ENCODE results near the gene GPR132. TPM values are rescaled to one million over a fixed set of nuclear protein-coding genes. Genes with fewer than 3 reads are reported as not detected.

GPR132 gene
- total and polyA plus RNA-seq, 2 experiments from 2014 or later, result 0.14 TPM; not detected in 1

DNA sequence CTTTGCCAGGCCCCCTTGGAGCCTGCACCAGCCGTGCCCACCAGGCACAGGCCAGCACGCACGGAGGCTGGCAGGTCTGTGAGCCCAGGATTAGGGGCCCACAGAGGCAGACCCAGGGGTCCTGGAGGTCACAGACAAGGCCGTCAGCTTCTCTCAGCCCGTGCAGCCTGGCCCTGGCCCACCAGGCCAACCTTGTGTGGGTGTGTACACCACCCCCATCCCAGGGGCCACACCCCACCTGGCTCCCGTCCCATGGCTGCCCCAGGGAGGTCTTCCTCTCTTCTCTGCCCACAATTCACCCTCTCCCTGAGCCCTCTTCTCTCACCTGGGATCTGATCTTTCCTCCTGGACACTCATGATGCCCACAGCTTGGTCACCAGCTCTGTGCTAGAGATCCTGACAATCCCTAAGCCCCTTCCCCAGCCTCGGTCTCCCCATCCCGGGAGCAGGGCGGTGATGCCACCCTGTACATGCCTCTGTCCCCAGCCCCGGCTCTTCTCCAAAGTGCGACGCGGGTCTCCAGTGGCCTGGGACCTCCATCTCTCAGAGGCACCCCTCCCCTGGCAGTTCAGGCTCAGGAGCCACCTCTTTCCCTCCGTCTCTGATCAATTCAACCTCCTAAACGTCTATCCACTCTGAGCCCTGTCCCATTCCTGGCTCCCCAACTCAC lies 31.1 kb upstream of the GPR132 start:
- Histone ChIP-seq H3K79me2 (replicated peaks; ENCODE audit: insufficient read depth) (no peaks in the 10 kb centered on the region), H3K27ac (ENCODE audit: low read depth) (no peak overlapping the region), H3K9me2 (ENCODE audit: insufficient read depth) (no peaks in the 10 kb centered on the region), H4K20me1 (replicated peaks; ENCODE audit: insufficient read depth) (no peaks in the 10 kb centered on the region), H3F3A (replicated peaks; ENCODE audit: low read depth) (0 out of 2 replicates have a peak, but pooled peaks cover 5% of the 10 kb centered on the region), H3K4me1 (ENCODE audit: insufficient read depth) (no peaks in the 10 kb centered on the region; the same call in 1 of the 2 replicates), H3K4me2 (no peak overlapping the region), H3K27me3 (ENCODE audit: insufficient read depth) (peaks cover 29% of the 10 kb centered on the region), H3K4me3 (no peak overlapping the region), H2AFZ (no peak overlapping the region), H3K36me3 (ENCODE audit: insufficient read depth) (no peaks in the 10 kb centered on the region)
- peaks cover 2% of the 10 kb centered on the region; the same call in 1 of the 3 replicates for H3K4me1 Mint-ChIP-seq
- H3K27ac Mint-ChIP-seq, result no peak overlapping the region
- no peak for ATAC-seq
- peaks cover 22% of the 10 kb centered on the region for H3K27me3 Mint-ChIP-seq (ENCODE audit: insufficient read depth, low read depth, poor library complexity)
- TF ChIP-seq CTCF (conservative IDR thresholded peaks at IDR 0.05; ENCODE audit: low read depth in 2 of 2) (no peak), ZNF331 (CRISPR knock-in tag; IDR thresholded peaks at IDR 0.05; ENCODE audit: low read depth) (no peak), EZH2 (IDR thresholded peaks at IDR 0.05; ENCODE audit: low read depth, unreplicated experiment) (no peak), JUNB (IDR thresholded peaks at IDR 0.05; ENCODE audit: unreplicated experiment) (no peak), POLR2AphosphoS5 (IDR thresholded peaks at IDR 0.05; ENCODE audit: low read depth) (no peak), CREB1 (CRISPR knock-in tag; IDR thresholded peaks at IDR 0.05; ENCODE audit: low read depth) (no peak)
- TF ChIP-seq, protein P1, sequence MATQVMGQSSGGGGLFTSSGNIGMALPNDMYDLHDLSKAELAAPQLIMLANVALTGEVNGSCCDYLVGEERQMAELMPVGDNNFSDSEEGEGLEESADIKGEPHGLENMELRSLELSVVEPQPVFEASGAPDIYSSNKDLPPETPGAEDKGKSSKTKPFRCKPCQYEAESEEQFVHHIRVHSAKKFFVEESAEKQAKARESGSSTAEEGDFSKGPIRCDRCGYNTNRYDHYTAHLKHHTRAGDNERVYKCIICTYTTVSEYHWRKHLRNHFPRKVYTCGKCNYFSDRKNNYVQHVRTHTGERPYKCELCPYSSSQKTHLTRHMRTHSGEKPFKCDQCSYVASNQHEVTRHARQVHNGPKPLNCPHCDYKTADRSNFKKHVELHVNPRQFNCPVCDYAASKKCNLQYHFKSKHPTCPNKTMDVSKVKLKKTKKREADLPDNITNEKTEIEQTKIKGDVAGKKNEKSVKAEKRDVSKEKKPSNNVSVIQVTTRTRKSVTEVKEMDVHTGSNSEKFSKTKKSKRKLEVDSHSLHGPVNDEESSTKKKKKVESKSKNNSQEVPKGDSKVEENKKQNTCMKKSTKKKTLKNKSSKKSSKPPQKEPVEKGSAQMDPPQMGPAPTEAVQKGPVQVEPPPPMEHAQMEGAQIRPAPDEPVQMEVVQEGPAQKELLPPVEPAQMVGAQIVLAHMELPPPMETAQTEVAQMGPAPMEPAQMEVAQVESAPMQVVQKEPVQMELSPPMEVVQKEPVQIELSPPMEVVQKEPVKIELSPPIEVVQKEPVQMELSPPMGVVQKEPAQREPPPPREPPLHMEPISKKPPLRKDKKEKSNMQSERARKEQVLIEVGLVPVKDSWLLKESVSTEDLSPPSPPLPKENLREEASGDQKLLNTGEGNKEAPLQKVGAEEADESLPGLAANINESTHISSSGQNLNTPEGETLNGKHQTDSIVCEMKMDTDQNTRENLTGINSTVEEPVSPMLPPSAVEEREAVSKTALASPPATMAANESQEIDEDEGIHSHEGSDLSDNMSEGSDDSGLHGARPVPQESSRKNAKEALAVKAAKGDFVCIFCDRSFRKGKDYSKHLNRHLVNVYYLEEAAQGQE (IDR thresholded peaks at IDR 0.05; ENCODE audit: unreplicated experiment), result no peak
- H3K36me3 Mint-ChIP-seq (ENCODE audit: low read depth), result peaks cover 4% of the 10 kb centered on the region
- peaks cover 25% of the 10 kb centered on the region for H3K9me3 Mint-ChIP-seq
- H3K4me3 Mint-ChIP-seq, result no peak overlapping the region
- DNase-seq (ENCODE audit: low spot score), result no peak

GRCh38 chr14:105095236-105095805 lies 30.1 kb upstream of the GPR132 start:
- no peaks in the 10 kb centered on the region; the same call in 1 of the 2 replicates for H3K4me1 ChIP-seq (ENCODE audit: insufficient read depth)
- H4K20me1 ChIP-seq (replicated peaks; ENCODE audit: insufficient read depth), result no peaks in the 10 kb centered on the region
- H3K27me3 ChIP-seq (ENCODE audit: insufficient read depth), result peaks cover 29% of the 10 kb centered on the region
- H3K36me3 ChIP-seq (ENCODE audit: insufficient read depth), result no peaks in the 10 kb centered on the region
- no peak overlapping the region for H3K27ac ChIP-seq (ENCODE audit: low read depth)
- H3K36me3 Mint-ChIP-seq (ENCODE audit: low read depth), result peaks cover 4% of the 10 kb centered on the region
- no peak overlapping the region for H3K4me2 ChIP-seq
- H3K4me1 Mint-ChIP-seq, result peaks cover 2% of the 10 kb centered on the region; the same call in 1 of the 3 replicates
- H3K9me3 Mint-ChIP-seq, result peaks cover 17% of the 10 kb centered on the region
- peaks cover 22% of the 10 kb centered on the region for H3K27me3 Mint-ChIP-seq (ENCODE audit: insufficient read depth, low read depth, poor library complexity)
- no peak for ATAC-seq
- no peak overlapping the region for H2AFZ ChIP-seq
- H3K4me3 Mint-ChIP-seq, result no peak overlapping the region
- 0 out of 2 replicates have a peak, but pooled peaks cover 5% of the 10 kb centered on the region for H3F3A ChIP-seq (replicated peaks; ENCODE audit: low read depth)
- H3K4me3 ChIP-seq, result no peak overlapping the region
- no peak for DNase-seq (ENCODE audit: low spot score)
- H3K79me2 ChIP-seq (replicated peaks; ENCODE audit: insufficient read depth), result no peaks in the 10 kb centered on the region
- no peaks in the 10 kb centered on the region for H3K9me2 ChIP-seq (ENCODE audit: insufficient read depth)
- no peak overlapping the region for H3K27ac Mint-ChIP-seq
- TF ChIP-seq CREB1 (CRISPR knock-in tag; IDR thresholded peaks at IDR 0.05; ENCODE audit: low read depth) (no peak), JUNB (IDR thresholded peaks at IDR 0.05; ENCODE audit: unreplicated experiment) (no peak), POLR2AphosphoS5 (IDR thresholded peaks at IDR 0.05; ENCODE audit: low read depth) (no peak), NANOG (IDR thresholded peaks at IDR 0.05; ENCODE audit: borderline replicate concordance) (no peak), EZH2 (IDR thresholded peaks at IDR 0.05; ENCODE audit: low read depth, unreplicated experiment) (no peak), CTCF (conservative IDR thresholded peaks at IDR 0.05; ENCODE audit: low read depth in 2 of 2) (no peak)
- TF ChIP-seq, protein P1 (IDR thresholded peaks at IDR 0.05; ENCODE audit: unreplicated experiment), result no peak
- TF ChIP-seq, protein P2, sequence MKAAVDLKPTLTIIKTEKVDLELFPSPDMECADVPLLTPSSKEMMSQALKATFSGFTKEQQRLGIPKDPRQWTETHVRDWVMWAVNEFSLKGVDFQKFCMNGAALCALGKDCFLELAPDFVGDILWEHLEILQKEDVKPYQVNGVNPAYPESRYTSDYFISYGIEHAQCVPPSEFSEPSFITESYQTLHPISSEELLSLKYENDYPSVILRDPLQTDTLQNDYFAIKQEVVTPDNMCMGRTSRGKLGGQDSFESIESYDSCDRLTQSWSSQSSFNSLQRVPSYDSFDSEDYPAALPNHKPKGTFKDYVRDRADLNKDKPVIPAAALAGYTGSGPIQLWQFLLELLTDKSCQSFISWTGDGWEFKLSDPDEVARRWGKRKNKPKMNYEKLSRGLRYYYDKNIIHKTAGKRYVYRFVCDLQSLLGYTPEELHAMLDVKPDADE (IDR thresholded peaks at IDR 0.05), result no peak
